PC-9 (cell line): ENCODE results near the gene KRT78. TPM values are rescaled to one million over a fixed set of nuclear protein-coding genes. Genes with fewer than 3 reads are reported as not detected.

Source experiments
- BruUV-seq: library from RNA; stranded (reverse); fragments of 400-500 nt; replicated peaks from 2 replicates; lab custom pipeline; 2021; lab: Mats Ljungman, UMichigan
- CTCF ChIA-PET: fragments of 300-600 bp; sonication (Branson Sonifier 250); formaldehyde crosslinking; loops from one replicate; lab custom pipeline; 2022; ENCODE audit warnings: antibody characterized with exemption; lab: Charles Lee
- POLR2A ChIA-PET: fragments of 300-600 bp; sonication (Branson Sonifier 250); formaldehyde crosslinking; loops from one replicate; lab custom pipeline; 2022; ENCODE audit warnings: antibody characterized with exemption; ENCODE audit not compliant: unreplicated experiment; lab: Charles Lee
- DNase-seq, 2 experiments: peaks; one replicate each; pipeline versions ENCODE4 v3.0.0 to v3.0.0-alpha.2; 2015 to 2022; ENCODE audit warnings: mixed read lengths in 1 of 2
- H2AFZ ChIP-seq: fragments of 200-600 bp; sonication (generic); 2 replicates; pipeline ENCODE4 v1.8.1; 2017; ENCODE audit warnings: antibody characterized with exemption
- H3F3A ChIP-seq: fragments of 200-600 bp; sonication (generic); 2 replicates; pipeline ENCODE4 v1.8.1; 2017; ENCODE audit warnings: antibody characterized with exemption, mild to moderate bottlenecking, low read depth; ENCODE audit not compliant: insufficient read depth
- H3K27ac ChIP-seq: fragments of 200-600 bp; sonication (generic); 2 replicates; pipeline ENCODE4 v1.6.1; 2016; ENCODE audit warnings: mixed run types
- H3K27me3 ChIP-seq: fragments of 200-600 bp; sonication (generic); 2 replicates; pipeline ENCODE4 v1.6.1; 2016; ENCODE audit warnings: low read depth, mixed run types; ENCODE audit not compliant: insufficient read depth
- H3K36me3 ChIP-seq: fragments of 200-600 bp; sonication (generic); 2 replicates; pipeline ENCODE4 v1.6.1; 2016; ENCODE audit warnings: low read depth, mixed run types
- H3K4me1 ChIP-seq: fragments of 200-600 bp; sonication (generic); replicated peaks from 2 replicates; pipeline ENCODE4 v1.6.1; 2016; ENCODE audit warnings: mixed run types; ENCODE audit not compliant: insufficient read depth
- H3K4me2 ChIP-seq: fragments of 200-600 bp; sonication (generic); 2 replicates; pipeline ENCODE4 v1.6.1; 2017; ENCODE audit warnings: mixed run types
- H3K4me3 ChIP-seq: fragments of 200-600 bp; sonication (generic); 2 replicates; pipeline ENCODE4 v1.6.1; 2016; ENCODE audit warnings: mixed run types
- H3K79me2 ChIP-seq: fragments of 200-600 bp; sonication (generic); 2 replicates; pipeline ENCODE4 v1.6.1; 2017; ENCODE audit warnings: low read depth, mixed run types
- H3K9me2 ChIP-seq: fragments of 200-600 bp; sonication (generic); 2 replicates; pipeline ENCODE4 v1.8.1; 2017; ENCODE audit warnings: mild to moderate bottlenecking; ENCODE audit not compliant: insufficient read depth
- H3K9me3 ChIP-seq: fragments of 200-600 bp; sonication (generic); 2 replicates; pipeline ENCODE4 v1.8.1; 2016; ENCODE audit warnings: low read depth; ENCODE audit not compliant: insufficient read depth
- H4K20me1 ChIP-seq: fragments of 200-600 bp; sonication (generic); 2 replicates; pipeline ENCODE4 v1.8.1; 2017; ENCODE audit not compliant: insufficient read depth
- EZH2 ChIP-seq: fragments of 200-600 bp; sonication (generic); IDR thresholded peaks from 2 replicates; pipeline ENCODE4 v1.8.0; 2017; ENCODE audit warnings: antibody characterized with exemption, low read depth
- intact Hi-C: fragments of 100-400 bp; cut with micrococcal nuclease; formaldehyde crosslinking; loops from one replicate; pipeline ENCODE4 v1.10.0; 2022; ENCODE audit not compliant: unreplicated experiment
- total RNA-seq: library from RNA; stranded (reverse); gene quantifications from 2 replicates; pipeline ENCODE4 v1.2.3, GENCODE V29; 2021
- TF ChIP-seq, protein P1 (sequence below): fragments of 200-600 bp; sonication (generic); conservative IDR thresholded peaks from 2 replicates; pipeline ENCODE4 v1.6.1; 2017; ENCODE audit warnings: mixed run types, antibody characterized with exemption, mild to moderate bottlenecking, moderate library complexity

Gene KRT78
- total RNA-seq, 1 experiment from 2014 or later: 1.5 TPM

DNA sequence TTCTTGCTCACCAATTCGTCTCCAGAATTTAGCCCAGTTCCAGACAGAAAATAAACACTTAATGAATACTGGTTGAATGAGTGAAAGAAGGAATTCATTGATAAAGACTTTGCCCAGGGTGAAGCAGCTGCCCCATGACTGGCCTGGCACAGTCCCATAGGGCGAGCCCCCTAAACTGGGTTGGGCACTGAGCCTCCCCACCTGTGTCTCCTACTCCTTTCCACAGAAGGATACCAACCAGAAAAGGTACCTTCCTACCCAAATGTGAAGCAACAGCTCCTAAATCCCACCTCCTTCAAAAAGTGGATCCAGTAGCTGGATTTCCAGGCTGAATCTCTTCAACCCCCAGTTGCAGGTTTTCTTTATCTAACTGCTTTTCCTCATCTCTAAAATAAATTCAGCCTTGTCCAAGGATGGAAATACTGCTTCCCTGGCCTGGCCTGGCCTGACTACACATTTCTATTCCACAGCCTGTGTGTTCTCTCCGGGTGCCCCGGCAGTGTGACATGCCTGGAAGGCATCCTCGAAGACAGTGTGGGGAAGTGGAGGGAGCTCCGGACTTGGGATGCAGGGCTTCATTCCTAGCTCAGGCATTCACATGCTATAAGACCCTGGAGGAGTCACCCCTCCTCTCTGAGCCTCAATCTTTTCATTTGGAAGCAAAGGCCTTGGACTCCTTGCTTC is 60.5 kb downstream of the KRT78 start:
- TF ChIP-seq EZH2: no peak
- TF ChIP-seq, protein P1, sequence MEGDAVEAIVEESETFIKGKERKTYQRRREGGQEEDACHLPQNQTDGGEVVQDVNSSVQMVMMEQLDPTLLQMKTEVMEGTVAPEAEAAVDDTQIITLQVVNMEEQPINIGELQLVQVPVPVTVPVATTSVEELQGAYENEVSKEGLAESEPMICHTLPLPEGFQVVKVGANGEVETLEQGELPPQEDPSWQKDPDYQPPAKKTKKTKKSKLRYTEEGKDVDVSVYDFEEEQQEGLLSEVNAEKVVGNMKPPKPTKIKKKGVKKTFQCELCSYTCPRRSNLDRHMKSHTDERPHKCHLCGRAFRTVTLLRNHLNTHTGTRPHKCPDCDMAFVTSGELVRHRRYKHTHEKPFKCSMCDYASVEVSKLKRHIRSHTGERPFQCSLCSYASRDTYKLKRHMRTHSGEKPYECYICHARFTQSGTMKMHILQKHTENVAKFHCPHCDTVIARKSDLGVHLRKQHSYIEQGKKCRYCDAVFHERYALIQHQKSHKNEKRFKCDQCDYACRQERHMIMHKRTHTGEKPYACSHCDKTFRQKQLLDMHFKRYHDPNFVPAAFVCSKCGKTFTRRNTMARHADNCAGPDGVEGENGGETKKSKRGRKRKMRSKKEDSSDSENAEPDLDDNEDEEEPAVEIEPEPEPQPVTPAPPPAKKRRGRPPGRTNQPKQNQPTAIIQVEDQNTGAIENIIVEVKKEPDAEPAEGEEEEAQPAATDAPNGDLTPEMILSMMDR: no peak
- ChIA-PET POLR2A (interaction anchor here (0.6 kb wide), 2 partner anchors 71 to 209 kb away, joined by 3 read pairs; no protein-coding TSS in a partner anchor), CTCF (no interaction called here)
- H3K4me2 ChIP-seq: no peak overlapping the region
- no TSS peak for BruUV-seq
- no peaks in the 10 kb centered on the region for H3K9me3 ChIP-seq
- no peaks in the 10 kb centered on the region for H3K36me3 ChIP-seq
- DNase-seq: no peak
- no peaks in the 10 kb centered on the region for H4K20me1 ChIP-seq
- H3K27ac ChIP-seq: no peak overlapping the region
- H3K4me1 ChIP-seq: no peaks in the 10 kb centered on the region
- no peaks in the 10 kb centered on the region for H3K9me2 ChIP-seq
- intact Hi-C loops: no loop called here
- H3K79me2 ChIP-seq: no peaks in the 10 kb centered on the region
- H2AFZ ChIP-seq: no peak overlapping the region
- H3K4me3 ChIP-seq: no peak overlapping the region
- H3K27me3 ChIP-seq: no peaks in the 10 kb centered on the region
- H3F3A ChIP-seq: no peaks in the 10 kb centered on the region

Other genes starting within 250 kb of the KRT78 start
- gene KRT72, start 247.5 kb downstream of the KRT78 start, total RNA-seq: not detected in 2 replicates
- not detected in 2 replicates for gene KRT73, start 230.4 kb downstream of the KRT78 start, total RNA-seq
- gene KRT2, start 196.8 kb downstream of the KRT78 start, total RNA-seq: not detected in 2 replicates
- not detected in 2 replicates for gene KRT1, start 168.6 kb downstream of the KRT78 start, total RNA-seq
- gene KRT77, start 145.5 kb downstream of the KRT78 start, total RNA-seq: not detected in 2 replicates
- gene KRT76, start 71.6 kb downstream of the KRT78 start, total RNA-seq: not detected in 2 replicates
- gene KRT3, start 52.9 kb downstream of the KRT78 start, total RNA-seq: 0.24 and 0.73 TPM in 2 replicates
- 3.0 and 5.3 TPM in 2 replicates for gene KRT4, start 34.9 kb downstream of the KRT78 start, total RNA-seq
- 0.28 TPM in 1 of 2 replicates, not detected in the other for gene KRT79, start 14.7 kb downstream of the KRT78 start, total RNA-seq
- 2,689 and 2,962 TPM in 2 replicates for gene KRT8, start 56.1 kb upstream of the KRT78 start, total RNA-seq
- 2,869 and 2,977 TPM in 2 replicates for gene KRT18, start 100.1 kb upstream of the KRT78 start, total RNA-seq
- gene EIF4B, start 157.5 kb upstream of the KRT78 start, total RNA-seq: 531 and 615 TPM in 2 replicates
- 8.5 and 11.5 TPM in 2 replicates for gene TNS2, start 201.1 kb upstream of the KRT78 start, total RNA-seq
- gene SPRYD3, start 230.4 kb upstream of the KRT78 start, total RNA-seq: 15.2 and 17.2 TPM in 2 replicates
- gene IGFBP6, start 248.7 kb upstream of the KRT78 start, total RNA-seq: 290 and 333 TPM in 2 replicates